Natural killer cell (primary cell): ENCODE results near the gene EPC1. TPM values are rescaled to one million over a fixed set of nuclear protein-coding genes. Genes with fewer than 3 reads are reported as not detected.

Experiments used
- total RNA-seq, 4 donors: library from RNA; stranded (reverse); fragments of 120-200 nt in 1 of 4; gene quantifications; one replicate each; pipeline versions ENCODE4 v1.2.3 to v1.2.4, GENCODE V29; 2013 to 2022

The EPC1 gene
- total RNA-seq, 3 donors from 2014 or later (not counting 1 experiment from before 2014, with no cell fraction given) = 155 to 178 (median 161) TPM

Other genes starting within 250 kb of the EPC1 start
- gene CCDC7, start 99.0 kb upstream of the EPC1 start, total RNA-seq = 10 to 100 TPM; 39.0 to 51.1 (median 42.8) TPM